ENCODE results near the gene ERBB4.

DNA sequence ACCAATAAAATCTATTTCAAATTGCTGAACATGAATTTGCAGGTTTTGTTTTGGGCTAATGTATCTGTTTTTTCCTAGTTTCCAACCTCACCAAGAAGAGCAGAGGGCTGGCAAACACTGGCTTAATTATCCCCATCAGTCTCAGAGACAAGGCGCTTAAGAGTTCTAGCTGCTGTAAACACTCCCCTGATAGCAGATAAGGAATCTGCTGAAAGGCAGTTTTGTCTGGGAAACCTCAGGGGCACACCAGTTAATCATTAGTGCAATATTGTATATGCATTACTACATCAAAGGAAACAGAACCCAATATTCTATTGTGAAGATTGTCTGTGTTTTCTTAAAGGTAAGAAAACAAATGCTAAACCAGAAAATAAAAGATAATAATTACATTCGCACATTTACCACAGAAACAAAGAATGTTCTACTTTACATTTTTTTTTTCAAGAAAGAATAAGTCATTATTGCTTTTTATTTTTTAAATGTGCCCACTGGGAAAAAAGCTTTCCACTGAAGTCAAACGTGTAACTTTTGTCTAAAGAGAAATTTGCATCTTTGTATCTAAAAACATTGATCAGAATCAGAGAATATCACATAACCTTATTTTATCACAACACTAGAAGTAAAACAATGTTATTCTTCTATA is 179.1 kb downstream of the ERBB4 start:
- TF ChIP-seq, protein P1, sequence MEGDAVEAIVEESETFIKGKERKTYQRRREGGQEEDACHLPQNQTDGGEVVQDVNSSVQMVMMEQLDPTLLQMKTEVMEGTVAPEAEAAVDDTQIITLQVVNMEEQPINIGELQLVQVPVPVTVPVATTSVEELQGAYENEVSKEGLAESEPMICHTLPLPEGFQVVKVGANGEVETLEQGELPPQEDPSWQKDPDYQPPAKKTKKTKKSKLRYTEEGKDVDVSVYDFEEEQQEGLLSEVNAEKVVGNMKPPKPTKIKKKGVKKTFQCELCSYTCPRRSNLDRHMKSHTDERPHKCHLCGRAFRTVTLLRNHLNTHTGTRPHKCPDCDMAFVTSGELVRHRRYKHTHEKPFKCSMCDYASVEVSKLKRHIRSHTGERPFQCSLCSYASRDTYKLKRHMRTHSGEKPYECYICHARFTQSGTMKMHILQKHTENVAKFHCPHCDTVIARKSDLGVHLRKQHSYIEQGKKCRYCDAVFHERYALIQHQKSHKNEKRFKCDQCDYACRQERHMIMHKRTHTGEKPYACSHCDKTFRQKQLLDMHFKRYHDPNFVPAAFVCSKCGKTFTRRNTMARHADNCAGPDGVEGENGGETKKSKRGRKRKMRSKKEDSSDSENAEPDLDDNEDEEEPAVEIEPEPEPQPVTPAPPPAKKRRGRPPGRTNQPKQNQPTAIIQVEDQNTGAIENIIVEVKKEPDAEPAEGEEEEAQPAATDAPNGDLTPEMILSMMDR (conservative IDR thresholded peaks at IDR 0.05; ENCODE audit: low read length): no peak
- TF ChIP-seq EZH2phosphoT487 (IDR thresholded peaks at IDR 0.05; ENCODE audit: borderline replicate concordance): no peak
